HCT116 (cell line): Measurements from ENCODE around the gene MAP3K2. TPM values are rescaled to one million over a fixed set of nuclear protein-coding genes. Genes with fewer than 3 reads are reported as not detected.
A peak's percentile ranks its signal among the peaks of the same experiment; 100 is the strongest.

Experiments used
- ATAC-seq: fragments of 200-7000 bp; cut with Tn5 transposase; 2 replicates; pipeline ENCODE4 v1.9.1; 2020; ENCODE audit warnings: mild to moderate bottlenecking, moderate library complexity
- BruUV-seq: library from RNA; stranded (reverse); fragments of 400-500 nt; replicated peaks from 2 replicates; lab custom pipeline; 2021; lab: Mats Ljungman, UMichigan
- CTCF ChIA-PET: fragments of 300-600 bp; sonication (Branson Sonifier 250); formaldehyde crosslinking; loops from one replicate; lab custom pipeline; 2021; ENCODE audit warnings: antibody characterized with exemption; lab: Charles Lee
- POLR2A ChIA-PET: fragments of 300-600, 350-600 bp; sonication (Branson Sonifier 250); formaldehyde crosslinking; loops from one replicate; lab custom pipeline; 2021; ENCODE audit warnings: antibody characterized with exemption; lab: Charles Lee
- RAD21 ChIA-PET, 2 experiments: fragments of 300-600 bp; sonication (Branson Sonifier 250); formaldehyde crosslinking; loops; one replicate each; lab custom pipeline; 2023; ENCODE audit warnings: low total read pairs in 2 of 2; ENCODE audit not compliant: uncharacterized antibody in 2 of 2, unreplicated experiment in 2 of 2, low non-redundant PET in 1 of 2; lab: Charles Lee
- DNase-seq: peaks from one replicate; pipeline ENCODE4 v3.0.0-alpha.2; 2010; ENCODE audit warnings: low read depth, low spot score
- H2AFZ ChIP-seq: fragments of 200-600 bp; shearing (Covaris generic), sonication (generic); 2 replicates; pipeline ENCODE4 v1.6.1; 2017; ENCODE audit warnings: low read depth, mixed run types, mixed read lengths, antibody characterized with exemption, low read length; ENCODE audit not compliant: poor library complexity, severe bottlenecking
- H3K27ac ChIP-seq: 2 replicates; pipeline ENCODE4 v1.5.1; 2012; ENCODE audit warnings: low read depth, low read length
- H3K27me3 ChIP-seq: fragments of 200-600 bp; sonication (generic); 2 replicates; pipeline ENCODE4 v1.6.1; 2016; ENCODE audit warnings: mixed run types, low read length, mixed read lengths; ENCODE audit not compliant: insufficient read depth
- H3K36me3 ChIP-seq, 2 experiments: fragments of 200-500 bp in 1 of 2; fragments of 200-600 bp in 1 of 2; sonication (Bioruptor generic) in 1 of 2; sonication (generic) in 1 of 2; 2 replicates each; pipeline versions ENCODE4 v1.5.1 to v1.6.1; 2014 to 2016; ENCODE audit warnings: low read length in 2 of 2, inconsistent platforms in 1 of 2, mixed read lengths in 1 of 2, mixed run types in 1 of 2; ENCODE audit not compliant: insufficient read depth in 2 of 2, control insufficient read depth in 1 of 2
- H3K4me1 ChIP-seq, 2 experiments: fragments of 200-600 bp in 1 of 2; sonication (generic) in 1 of 2; 2 replicates each; pipeline versions ENCODE4 v1.5.1 to v1.6.1; 2012 to 2017; ENCODE audit warnings: low read length in 2 of 2, inconsistent platforms in 1 of 2, mild to moderate bottlenecking in 1 of 2, mixed read lengths in 1 of 2, mixed run types in 1 of 2, moderate library complexity in 1 of 2; ENCODE audit not compliant: insufficient read depth in 2 of 2, control insufficient read depth in 1 of 2
- H3K4me2 ChIP-seq: fragments of 200-600 bp; sonication (generic); 2 replicates; pipeline ENCODE4 v1.6.1; 2017; ENCODE audit warnings: mixed run types, low read length, mixed read lengths
- H3K4me3 ChIP-seq, 2 experiments: fragments of 200-600 bp in 1 of 2; sonication (generic) in 1 of 2; replicated peaks in 1 of 2; 2 replicates each; pipeline ENCODE4 v1.5.1; 2011 to 2016; ENCODE audit warnings: low read length in 2 of 2, control low read depth in 1 of 2, low read depth in 1 of 2, mild to moderate bottlenecking in 1 of 2, mixed read lengths in 1 of 2, mixed run types in 1 of 2
- H3K79me2 ChIP-seq: fragments of 200-600 bp; sonication (generic); 2 replicates; pipeline ENCODE4 v1.6.1; 2017; ENCODE audit warnings: mild to moderate bottlenecking, mixed run types, low read length, moderate library complexity, mixed read lengths; ENCODE audit not compliant: insufficient read depth
- H3K9ac ChIP-seq: fragments of 200-600 bp; sonication (generic); 2 replicates; pipeline ENCODE4 v1.6.1; 2016; ENCODE audit warnings: low read length, mixed read lengths
- H3K9me2 ChIP-seq: fragments of 200-600 bp; sonication (generic), shearing (Covaris generic); 2 replicates; pipeline ENCODE4 v1.6.1; 2017; ENCODE audit warnings: mixed run types, mild to moderate bottlenecking, moderate library complexity; ENCODE audit not compliant: insufficient read depth
- H3K9me3 ChIP-seq, 2 experiments: fragments of 200-500 bp in 1 of 2; fragments of 200-600 bp in 1 of 2; sonication (Bioruptor generic) in 1 of 2; sonication (generic) in 1 of 2; 2 replicates each; pipeline ENCODE4 v1.6.1; 2014 to 2017; ENCODE audit warnings: low read length in 2 of 2, mixed read lengths in 2 of 2, inconsistent platforms in 1 of 2, low read depth in 1 of 2, mild to moderate bottlenecking in 1 of 2, mixed run types in 1 of 2, moderate library complexity in 1 of 2; ENCODE audit not compliant: control insufficient read depth in 1 of 2, insufficient read depth in 1 of 2
- H4K20me1 ChIP-seq: fragments of 200-600 bp; sonication (generic), shearing (Covaris generic); 2 replicates; pipeline ENCODE4 v1.6.1; 2017; ENCODE audit warnings: mixed run types, mild to moderate bottlenecking, moderate library complexity; ENCODE audit not compliant: insufficient read depth
- CBX3 ChIP-seq: IDR thresholded peaks from 2 replicates; pipeline ENCODE4 v1.6.1; 2012; ENCODE audit warnings: low read depth
- CTCF ChIP-seq, 3 experiments: fragments of 200-600 bp in 1 of 3; sonication (generic) in 1 of 3; IDR thresholded peaks in 2 of 3; conservative IDR thresholded peaks in 1 of 3; 2 replicates each; pipeline ENCODE4 v1.5.1; 2012 to 2017; ENCODE audit warnings: low read depth in 2 of 3, low read length in 2 of 3, antibody characterized with exemption in 1 of 3, borderline replicate concordance in 1 of 3, control low read depth in 1 of 3, mild to moderate bottlenecking in 1 of 3, mixed read lengths in 1 of 3, mixed run types in 1 of 3, moderate library complexity in 1 of 3; ENCODE audit not compliant: insufficient read depth in 1 of 3
- EZH2phosphoT487 ChIP-seq: fragments of 200-600 bp; IDR thresholded peaks from 2 replicates; pipeline ENCODE4 v1.6.1; 2018; ENCODE audit warnings: antibody characterized with exemption, borderline replicate concordance
- MAX ChIP-seq: IDR thresholded peaks from 2 replicates; pipeline ENCODE4 v1.6.1; 2012
- POLR2A ChIP-seq: IDR thresholded peaks from 2 replicates; pipeline ENCODE4 v1.7.0; 2011; ENCODE audit warnings: borderline replicate concordance; ENCODE audit not compliant: insufficient read depth, insufficient read length; ENCODE audit errors: extremely low read depth
- REST ChIP-seq: IDR thresholded peaks from 2 replicates; pipeline ENCODE4 v1.6.1; 2012; ENCODE audit warnings: low read depth
- SP1 ChIP-seq: IDR thresholded peaks from 2 replicates; pipeline ENCODE4 v1.6.1; 2012; ENCODE audit warnings: low read depth
- ZBTB33 ChIP-seq: IDR thresholded peaks from 2 replicates; pipeline ENCODE4 v1.6.1; 2011; ENCODE audit warnings: mild to moderate bottlenecking, low read length, moderate library complexity; ENCODE audit not compliant: insufficient replicate concordance; ENCODE audit errors: extremely low read depth
- ZNF274 ChIP-seq: fragments of 200-500 bp; sonication (Bioruptor generic); IDR thresholded peaks from 2 replicates; pipeline ENCODE4 v1.6.1; 2014; ENCODE audit warnings: mild to moderate bottlenecking, low read depth, low read length, inconsistent platforms
- intact Hi-C: fragments of 100-400 bp; cut with micrococcal nuclease; formaldehyde crosslinking; loops from 2 replicates; pipeline ENCODE4 v1.10.0; 2022
- total RNA-seq: library from RNA; stranded (reverse); gene quantifications from one replicate; pipeline ENCODE4 v1.2.1, GENCODE V29; 2021; ENCODE audit not compliant: unreplicated experiment
- TF ChIP-seq, protein P1 (sequence below): IDR thresholded peaks from 2 replicates; pipeline ENCODE4 v1.6.1; 2012

The MAP3K2 gene
- total RNA-seq, 1 experiment from 2014 or later, result 44.5 TPM

GRCh38 chr2:127423880-127424279, 36.1 kb upstream of the MAP3K2 start:
- Histone ChIP-seq H4K20me1 (no peaks in the 10 kb centered on the region), H3K36me3 (no peaks in the 10 kb centered on the region), H3K4me1 (peaks cover 2 to 9% of the 10 kb centered on the region in 2 experiments; a peak in 2 of 4 replicates), H3K4me2 (peak overlapping the region; percentile 73), H3K27me3 (no peaks in the 10 kb centered on the region), H3K9me3 (no peaks in the 10 kb centered on the region), H3K27ac (no peak overlapping the region), H3K9me2 (no peaks in the 10 kb centered on the region), H3K4me3 (peak overlapping the region; percentile 35 to 50; a peak in 3 of 4 replicates), H3K9ac (no peak overlapping the region), H3K79me2 (no peaks in the 10 kb centered on the region), H2AFZ (no peak overlapping the region)
- ATAC-seq (peak; percentile 23; the same call in 1 of the 2 replicates), DNase-seq (no peak)
- ChIA-PET CTCF (interaction anchor here (2.1 kb wide), 1 partner anchor 9 kb away, joined by 8 read pairs; no protein-coding TSS in a partner anchor), POLR2A (no interaction called here), RAD21 (no interaction called here)
- TF ChIP-seq CTCF (IDR thresholded peaks at IDR 0.05 in 2 of 3, conservative IDR thresholded peaks at IDR 0.05 in 1 of 3; ENCODE audit: borderline replicate concordance in 1 of 3, insufficient read depth in 1 of 3, low read depth in 2 of 3, low read length in 2 of 3), result peak in 1 of 3 experiments; percentile 18; a peak in 1 of 6 replicates
- TF ChIP-seq, protein P1, sequence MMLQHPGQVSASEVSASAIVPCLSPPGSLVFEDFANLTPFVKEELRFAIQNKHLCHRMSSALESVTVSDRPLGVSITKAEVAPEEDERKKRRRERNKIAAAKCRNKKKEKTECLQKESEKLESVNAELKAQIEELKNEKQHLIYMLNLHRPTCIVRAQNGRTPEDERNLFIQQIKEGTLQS, result no peak
- intact Hi-C loops, result no loop called here
- no TSS peak for BruUV-seq

DNA sequence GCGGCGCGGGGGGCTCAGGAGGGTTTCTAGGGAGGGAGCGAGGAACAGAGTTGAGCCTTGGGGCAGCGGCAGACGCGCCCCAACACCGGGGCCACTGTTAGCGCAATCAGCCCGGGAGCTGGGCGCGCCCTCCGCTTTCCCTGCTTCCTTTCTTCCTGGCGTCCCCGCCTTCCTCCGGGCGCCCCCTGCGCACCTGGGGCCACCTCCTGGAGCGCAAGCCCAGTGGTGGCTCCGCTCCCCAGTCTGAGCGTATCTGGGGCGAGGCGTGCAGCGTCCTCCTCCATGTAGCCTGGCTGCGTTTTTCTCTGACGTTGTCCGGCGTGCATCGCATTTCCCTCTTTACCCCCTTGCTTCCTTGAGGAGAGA, 35.7 kb upstream of the MAP3K2 start:
- H3K9me3 ChIP-seq, result no peaks in the 10 kb centered on the region
- ChIA-PET POLR2A (no interaction called here), CTCF (no interaction called here), RAD21 (no interaction called here)
- no peak overlapping the region for H3K27ac ChIP-seq
- H3K79me2 ChIP-seq, result no peaks in the 10 kb centered on the region
- H3K4me3 ChIP-seq, result peak overlapping the region; percentile 35 to 50
- BruUV-seq, result no TSS peak
- no peaks in the 10 kb centered on the region for H4K20me1 ChIP-seq
- peaks cover 2 to 9% of the 10 kb centered on the region in 2 experiments; a peak in 2 of 4 replicates for H3K4me1 ChIP-seq
- H3K9me2 ChIP-seq, result no peaks in the 10 kb centered on the region
- ATAC-seq (peak; percentile 82), DNase-seq (no peak)
- H3K27me3 ChIP-seq, result no peaks in the 10 kb centered on the region
- intact Hi-C loops, result no loop called here
- no peaks in the 10 kb centered on the region for H3K36me3 ChIP-seq
- peak overlapping the region; percentile 73 for H3K4me2 ChIP-seq
- H3K9ac ChIP-seq, result no peak overlapping the region
- no peak overlapping the region for H2AFZ ChIP-seq
- TF ChIP-seq REST (no peak), ZNF274 (no peak), ZBTB33 (no peak), POLR2A (no peak), EZH2phosphoT487 (no peak), CBX3 (no peak), MAX (no peak), SP1 (no peak)
- TF ChIP-seq, protein P1, result no peak
